Measurements from ENCODE around the gene PAH. TPM values are rescaled to one million over a fixed set of nuclear protein-coding genes. Genes with fewer than 3 reads are reported as not detected.

The PAH gene
- total and polyA plus RNA-seq, 2 of the 8 experiments (the other 6 are each of a cell fraction or from before 2014, with no cell fraction given) = 3.9 to 9.0 TPM

GRCh38 chr12:102920271-102920670 is 3.2 kb upstream of the PAH start (continued):
- TF ChIP-seq NRF1 (IDR thresholded peaks at IDR 0.05; ENCODE audit: low read depth, low read length) = no peak

Measured in H1 (cell line).